Activated CD4-positive, alpha-beta T cell treated with anti-CD3 and anti-CD28 coated beads for 24 hours (primary cell): ENCODE measurements around the gene CFAP77.

ENCODE experiments used
- DNase-seq, 2 donors: peaks; one replicate each; pipeline ENCODE4 v3.0.0-alpha.2; 2020; ENCODE audit warnings: low read depth in 2 of 2

Gene CFAP77

DNA sequence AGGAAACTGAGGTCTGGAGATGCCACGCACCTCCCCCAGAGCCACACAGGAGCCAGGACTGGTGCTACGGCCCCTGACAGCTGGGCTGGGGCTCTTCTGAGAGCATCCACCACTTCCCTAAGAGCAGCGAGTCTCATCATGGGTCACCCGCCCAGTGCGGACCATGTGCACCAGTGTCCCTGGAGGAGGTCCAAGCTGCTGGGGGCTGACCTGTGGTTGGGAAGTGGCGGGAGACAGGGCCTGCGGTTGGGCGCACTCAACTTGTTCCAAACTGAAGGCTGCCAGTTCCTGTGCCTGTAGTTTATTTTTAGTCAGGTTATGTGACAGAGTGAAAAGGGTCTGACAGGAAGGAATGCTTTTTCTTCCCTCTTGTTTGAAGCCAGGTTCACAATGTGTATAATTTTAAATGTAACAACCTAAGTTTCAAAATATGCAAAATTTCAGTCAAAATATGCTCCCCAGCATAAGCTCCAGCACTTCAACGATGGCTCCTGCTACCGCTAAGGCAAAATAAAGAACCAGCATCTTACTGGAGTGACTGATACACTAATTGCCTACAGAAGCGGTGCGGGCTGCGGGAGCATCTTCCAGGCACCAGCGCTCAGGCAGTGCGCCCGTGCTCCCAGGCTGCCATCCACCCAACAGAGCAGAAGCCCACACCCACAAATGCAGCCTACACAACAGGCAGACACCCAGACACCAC, 187.2 kb downstream of the CFAP77 start:
- DNase-seq = no peak

GRCh38 chr9:132600326-132600984, 190.4 kb downstream of the CFAP77 start:
- DNase-seq = no peak

DNA sequence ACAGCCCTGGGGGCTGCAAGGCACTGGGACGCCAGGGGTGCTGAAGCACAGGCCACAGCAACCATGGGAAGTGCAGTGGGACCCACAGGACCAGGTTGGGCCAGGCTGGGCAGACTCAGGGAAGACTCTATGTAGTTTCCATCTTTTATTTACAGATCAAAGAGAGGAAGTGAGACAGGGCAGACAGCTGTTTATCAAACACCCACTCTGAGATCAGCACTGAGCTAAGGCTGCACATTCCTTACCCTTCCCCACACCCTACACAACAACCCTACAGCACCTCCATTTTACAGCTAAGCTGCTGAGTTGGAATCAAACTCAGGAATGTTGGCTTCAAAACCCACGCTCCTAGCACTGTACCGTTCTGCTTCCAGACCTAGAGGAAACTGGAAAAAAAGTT, 192.2 kb downstream of the CFAP77 start:
- DNase-seq = no peak

DNA sequence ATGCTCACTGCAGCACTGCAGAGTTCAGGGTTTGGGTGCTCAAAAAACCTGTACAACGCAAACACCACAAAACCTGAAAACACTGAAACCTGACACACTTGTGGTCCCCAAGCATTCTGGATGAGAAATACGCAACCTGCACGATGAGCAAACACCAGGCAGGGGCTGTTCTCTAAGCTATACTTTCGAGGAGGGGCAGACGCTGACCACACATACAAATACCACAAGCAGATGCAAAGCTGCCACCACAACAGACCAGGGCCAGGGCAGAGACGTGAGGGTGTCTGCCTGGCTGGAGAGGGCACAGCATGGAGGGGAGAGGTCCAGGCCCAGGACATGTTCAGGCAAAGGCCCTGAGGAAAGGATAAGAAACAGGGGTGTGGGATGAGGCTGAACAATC, 195.4 kb downstream of the CFAP77 start:
- DNase-seq = no peak

DNA sequence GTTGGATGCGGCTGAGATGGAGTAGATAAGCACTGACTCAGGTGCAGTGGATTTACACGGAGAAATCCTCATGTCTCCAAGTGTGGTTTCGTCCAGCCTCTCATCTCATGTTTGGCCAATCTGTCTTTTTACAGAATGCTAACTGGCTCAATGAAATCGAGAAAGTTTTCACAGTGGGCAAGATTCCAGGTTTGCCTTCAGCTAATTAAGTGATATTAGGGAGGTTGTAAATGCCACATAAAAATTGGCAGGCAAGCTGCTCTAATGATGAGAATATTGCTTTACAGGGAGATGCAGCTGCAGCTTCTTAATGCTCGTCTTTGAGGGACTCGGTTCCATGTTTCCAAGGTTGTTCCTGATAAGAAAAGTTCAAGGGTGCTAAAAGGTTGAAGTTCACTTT, 196.1 kb downstream of the CFAP77 start:
- DNase-seq = no peak

- DNase-seq = no peak
Measured at GRCh38 chr9:132609184-132609583, 199.2 kb downstream of the CFAP77 start.

DNA sequence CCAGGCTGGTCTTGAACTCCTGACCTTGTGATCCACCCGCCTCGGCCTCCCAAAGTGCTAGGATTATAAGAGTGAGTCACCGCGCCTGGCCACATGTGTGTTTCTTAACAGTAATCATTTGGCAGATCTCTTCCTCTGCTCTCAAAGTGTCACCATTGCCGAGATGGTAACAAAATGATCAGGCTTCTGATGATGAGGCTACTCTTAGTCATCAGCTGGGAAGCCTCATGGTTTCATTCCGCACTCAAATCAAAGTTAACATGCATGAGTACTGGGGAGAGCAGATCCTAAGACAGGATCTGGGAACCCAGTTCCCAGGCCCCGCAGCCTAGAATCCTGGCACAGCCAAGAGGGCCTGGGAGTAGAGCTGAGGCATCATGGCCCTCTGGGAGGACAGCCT, 199.8 kb downstream of the CFAP77 start:
- DNase-seq = no peak

DNA sequence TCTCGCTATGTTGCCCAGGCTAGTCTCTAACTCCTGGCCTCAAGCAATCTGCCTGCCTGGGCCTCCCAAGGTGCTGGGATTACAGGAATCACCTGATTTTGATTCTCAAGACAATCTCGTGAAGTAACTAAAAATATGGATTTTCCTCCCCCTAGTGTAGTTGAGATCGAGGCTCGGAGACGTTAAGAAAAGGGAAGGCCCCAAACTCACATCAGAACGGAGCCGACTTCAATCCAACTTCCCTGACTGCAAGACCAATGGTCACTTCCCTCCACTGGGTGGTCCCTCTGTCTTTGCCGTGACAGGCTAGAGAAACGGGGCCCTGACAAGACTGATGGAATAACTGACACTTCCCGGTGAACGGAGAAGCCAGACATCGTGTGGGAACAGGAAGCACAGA, 200.7 kb downstream of the CFAP77 start:
- no peak for DNase-seq

DNA sequence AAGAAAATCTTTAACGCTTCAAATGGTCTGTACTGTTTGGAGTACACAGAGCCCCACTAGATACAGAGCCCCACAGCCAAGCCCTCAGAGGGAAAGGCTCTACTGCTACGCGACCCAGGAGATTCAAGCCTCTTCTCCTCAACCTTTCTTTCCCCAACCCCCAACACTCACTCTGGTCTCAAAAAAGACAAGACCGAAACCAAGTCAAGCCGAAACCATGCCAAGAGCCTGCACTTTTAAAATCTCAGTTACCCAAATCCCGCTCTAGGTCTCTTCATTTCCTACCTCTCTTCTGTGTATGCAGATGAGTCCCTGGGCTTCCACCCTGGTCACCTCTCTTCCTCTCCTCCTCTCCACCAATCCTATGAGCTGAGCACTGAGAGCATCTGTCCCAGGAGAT, 204.3 kb downstream of the CFAP77 start:
- no peak for DNase-seq

GRCh38 chr9:132615774-132616173, 205.8 kb downstream of the CFAP77 start:
- DNase-seq = no peak

- no peak for DNase-seq
Measured at GRCh38 chr9:132616725-132617124, 206.7 kb downstream of the CFAP77 start.

GRCh38 chr9:132622159-132622558, 212.1 kb downstream of the CFAP77 start:
- DNase-seq = no peak
